ENCODE data around the gene ADORA3. TPM values are rescaled to one million over a fixed set of nuclear protein-coding genes. Genes with fewer than 3 reads are reported as not detected.
A peak's percentile ranks its signal among the peaks of the same experiment; 100 is the strongest.
"Not testable (repeated sequence)": the region's sequence is repeated elsewhere in the genome, so short reads cannot be mapped to it uniquely, and the experiment has no call there.

Gene ADORA3
- total RNA-seq (under 1 TPM in 1 of 5 donors, not detected in 4; 0.30 TPM), total RNA-seq (0 to 0.18 (median 0) reads per million in 29 experiments)
- total RNA-seq (2013) = 0.11 TPM

DNA sequence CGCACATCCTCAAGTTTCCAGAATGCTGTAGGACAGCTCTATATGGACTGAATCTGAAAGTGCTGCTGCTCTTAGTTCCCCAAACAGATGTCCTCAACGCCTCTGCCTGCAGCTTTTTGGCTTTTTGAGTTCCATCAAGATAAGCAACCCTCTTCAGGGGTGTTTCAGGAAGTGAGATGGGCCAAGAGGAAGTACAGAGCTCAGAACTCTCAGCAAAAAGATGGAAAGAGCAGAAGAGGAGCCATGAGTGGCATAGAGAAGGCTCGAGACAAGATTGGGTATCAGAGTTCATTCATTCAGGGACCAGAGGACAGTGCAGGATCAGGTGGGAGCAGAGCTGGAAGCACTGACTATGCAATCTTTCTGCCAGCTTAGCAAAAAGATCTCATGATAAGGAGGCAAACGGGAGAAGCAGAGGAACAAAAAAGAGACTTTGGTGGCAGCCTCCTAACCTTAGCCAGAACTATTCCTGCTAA lies at the start of gene ADORA3, which contains the start of gene TMIGD3:
ADORA3 (minus strand) TSS at position 49 of the 476 bp plus-strand sequence. CDS start 279 bp downstream, outside the sequence.
TMIGD3 (minus strand) TSS at position 49 of the 476 bp plus-strand sequence. CDS start 279 bp downstream, outside the sequence.
- Histone ChIP-seq H3K36me3 (ENCODE audit: control insufficient read depth in 2 of 2, extremely low read depth in 1 of 2, insufficient read depth in 1 of 2, low read length in 1 of 2) (no peaks in the 10 kb centered on the region), H3K9me3 (no peaks in the 10 kb centered on the region), H3K27me3 (replicated peaks in 1 of 2; ENCODE audit: control insufficient read depth in 2 of 2, extremely low read depth in 1 of 2, insufficient read depth in 2 of 2, low read length in 1 of 2) (no peaks in the 10 kb centered on the region), H3K27ac (ENCODE audit: low read length) (peak within 1 kb of the TSS; percentile 2), H3K4me3 (ENCODE audit: control insufficient read depth in 1 of 2, extremely low read depth in 1 of 2, low read length in 1 of 2) (no peak within 1 kb of the TSS), H3K4me1 (ENCODE audit: control insufficient read depth in 1 of 2, extremely low read depth in 1 of 2, insufficient read depth in 2 of 2, low read length in 2 of 2) (peaks cover 50 to 58% of the 10 kb centered on the region in 2 experiments)
- DNase-seq (peak in 1 of 35 experiments; percentile 31), ATAC-seq (replicated peaks in 1 of 4) (no peak)
- no peaks in the 10 kb centered on the region for H3K36me3 Mint-ChIP-seq
- no peaks in the 10 kb centered on the region for H3K9me3 Mint-ChIP-seq
- POLR2A ChIA-PET = no interaction called here
- H3K27me3 Mint-ChIP-seq = no peaks in the 10 kb centered on the region
- 31% methylated on average over 4 of the region's 4 CpGs for WGBS (ENCODE audit: insufficient coverage)
- peak within 1 kb of the TSS in 1 of 3 donors; percentile 63 for H3K4me3 Mint-ChIP-seq
- H3K27ac Mint-ChIP-seq = peak within 1 kb of the TSS; percentile 81 to 87
- CTCF ChIA-PET = interaction anchor here (0.8 to 1.3 kb wide), 3 partner anchors 14 to 251 kb away, joined by 3 to 4 read pairs (median 3); no protein-coding TSS in a partner anchor
- H3K4me1 Mint-ChIP-seq = peaks cover 58 to 67% (median 63%) of the 10 kb centered on the region in 3 donors

DNA sequence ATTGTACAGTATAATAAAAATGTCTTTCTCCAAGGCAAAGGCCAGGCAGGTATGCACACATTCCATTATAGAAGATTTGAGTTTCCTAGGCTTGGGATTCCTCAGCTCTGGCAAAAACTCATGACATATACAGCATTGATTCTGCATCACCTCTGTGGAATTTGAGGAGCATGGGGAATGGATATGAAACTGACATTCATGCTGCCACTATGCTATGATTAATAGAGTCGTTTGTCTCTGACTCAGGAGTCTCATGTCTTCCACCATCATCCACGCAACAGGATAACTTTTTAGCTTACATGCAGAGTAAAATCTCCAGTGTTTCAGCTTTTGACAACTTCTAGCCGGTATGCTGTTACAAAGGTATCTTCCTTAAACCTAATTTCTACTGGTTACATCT lies 49.8 kb upstream of the ADORA3 start:
- ChIA-PET POLR2A (no interaction called here), CTCF (interaction anchor here in 1 of 2 donors (0.5 kb wide), 1 partner anchor 431 kb away, joined by 3 read pairs; no protein-coding TSS in a partner anchor)
- no peaks in the 10 kb centered on the region for H3K27me3 Mint-ChIP-seq
- H3K36me3 Mint-ChIP-seq = no peaks in the 10 kb centered on the region
- Histone ChIP-seq H3K36me3 (ENCODE audit: control insufficient read depth in 2 of 2, extremely low read depth in 1 of 2, insufficient read depth in 1 of 2, low read length in 1 of 2) (no peaks in the 10 kb centered on the region), H3K4me3 (ENCODE audit: control insufficient read depth in 1 of 2, extremely low read depth in 1 of 2, low read length in 1 of 2) (no peak overlapping the region), H3K27ac (ENCODE audit: low read length) (no peak overlapping the region), H3K9me3 (no peaks in the 10 kb centered on the region), H3K4me1 (ENCODE audit: control insufficient read depth in 1 of 2, extremely low read depth in 1 of 2, insufficient read depth in 2 of 2, low read length in 2 of 2) (no peaks in the 10 kb centered on the region), H3K27me3 (replicated peaks in 1 of 2; ENCODE audit: control insufficient read depth in 2 of 2, extremely low read depth in 1 of 2, insufficient read depth in 2 of 2, low read length in 1 of 2) (no peaks in the 10 kb centered on the region)
- peaks cover 0 to 6% (median 6%) of the 10 kb centered on the region in 3 donors for H3K4me1 Mint-ChIP-seq
- 80% methylated on average over 2 of the region's 3 CpGs for WGBS (ENCODE audit: insufficient coverage)
- no peak for ATAC-seq (replicated peaks in 1 of 4)
- H3K4me3 Mint-ChIP-seq = no peak overlapping the region
- H3K27ac Mint-ChIP-seq = no peak overlapping the region
- DNase-seq = no peak
- H3K9me3 Mint-ChIP-seq = no peaks in the 10 kb centered on the region

DNA sequence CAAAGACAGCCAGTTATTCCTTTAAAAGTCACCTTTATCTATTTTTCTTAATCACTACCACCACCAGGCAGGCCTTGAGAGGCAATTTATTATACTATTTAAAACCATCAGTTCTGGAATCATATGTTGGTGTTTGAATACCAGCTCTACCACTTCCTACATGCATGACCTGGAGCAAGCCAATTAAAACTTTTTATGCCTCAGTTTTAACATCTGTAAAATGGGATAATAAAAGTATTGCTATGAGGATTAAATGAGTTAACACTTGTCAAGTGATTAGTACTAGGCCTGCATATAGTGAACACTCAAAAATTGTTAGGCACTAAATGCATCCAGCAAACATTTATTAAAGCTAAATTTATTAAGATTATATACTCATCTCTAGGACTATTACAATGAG lies 49.2 kb upstream of the ADORA3 start:
- ChIA-PET POLR2A (no interaction called here), CTCF (interaction anchor here in 1 of 2 donors (0.9 kb wide), 1 partner anchor 44 kb away, joined by 3 read pairs; no protein-coding TSS in a partner anchor)
- no peaks in the 10 kb centered on the region for H3K36me3 Mint-ChIP-seq
- ATAC-seq (replicated peaks in 1 of 4) = no peak
- no peaks in the 10 kb centered on the region for H3K36me3 ChIP-seq (ENCODE audit: control insufficient read depth in 2 of 2, extremely low read depth in 1 of 2, insufficient read depth in 1 of 2, low read length in 1 of 2)
- H3K27ac Mint-ChIP-seq = no peak overlapping the region
- no peaks in the 10 kb centered on the region for H3K4me1 ChIP-seq (ENCODE audit: control insufficient read depth in 1 of 2, extremely low read depth in 1 of 2, insufficient read depth in 2 of 2, low read length in 2 of 2)
- H3K9me3 Mint-ChIP-seq = no peaks in the 10 kb centered on the region
- peaks cover 0 to 6% (median 6%) of the 10 kb centered on the region in 3 donors for H3K4me1 Mint-ChIP-seq
- no peak overlapping the region for H3K27ac ChIP-seq (ENCODE audit: low read length)
- no peaks in the 10 kb centered on the region for H3K9me3 ChIP-seq
- H3K27me3 Mint-ChIP-seq = no peaks in the 10 kb centered on the region
- H3K27me3 ChIP-seq (replicated peaks in 1 of 2; ENCODE audit: control insufficient read depth in 2 of 2, extremely low read depth in 1 of 2, insufficient read depth in 2 of 2, low read length in 1 of 2) = no peaks in the 10 kb centered on the region
- H3K4me3 ChIP-seq (ENCODE audit: control insufficient read depth in 1 of 2, extremely low read depth in 1 of 2, low read length in 1 of 2) = no peak overlapping the region
- no peak for DNase-seq
- no peak overlapping the region for H3K4me3 Mint-ChIP-seq

DNA sequence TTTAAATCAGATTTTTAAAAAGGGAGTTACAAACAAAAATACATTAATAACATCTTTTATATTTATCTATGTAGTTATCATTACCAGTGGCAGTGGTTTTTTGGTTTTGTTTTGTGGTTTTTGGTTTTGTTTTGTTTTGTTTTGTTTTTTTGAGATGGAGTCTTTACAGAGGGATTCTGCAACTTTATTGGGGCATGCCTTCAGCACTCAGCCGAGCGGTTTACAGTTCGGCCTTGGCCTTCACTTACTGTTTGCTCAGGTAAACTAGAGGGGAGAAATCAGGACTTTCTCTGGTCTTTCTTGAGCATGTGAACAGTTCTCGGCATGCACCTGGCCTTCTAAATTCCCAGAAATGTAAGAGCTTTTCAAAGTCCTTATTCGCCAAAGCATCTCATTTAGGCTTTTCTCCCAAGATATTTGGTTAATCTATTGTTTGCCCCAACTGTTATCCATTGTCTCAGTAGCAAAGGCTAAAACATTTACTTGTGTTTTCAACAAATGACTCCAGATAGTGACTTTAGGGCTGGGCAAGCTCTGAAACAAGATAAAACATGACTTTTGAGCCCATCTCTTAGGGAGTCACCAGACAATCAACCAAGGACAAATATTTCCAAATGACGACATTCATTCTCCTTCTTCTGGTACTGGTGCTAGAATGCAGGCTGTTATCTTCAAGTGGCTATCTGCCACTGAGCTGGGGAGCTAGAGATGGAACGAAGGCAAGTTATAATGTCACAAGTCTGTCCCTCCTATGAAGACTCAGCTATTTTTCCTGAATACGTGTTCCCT lies 48.4 kb upstream of the ADORA3 start:
- ChIA-PET POLR2A (no interaction called here), CTCF (interaction anchor here in 1 of 2 donors (0.9 kb wide), 1 partner anchor 43 kb away, joined by 3 read pairs; no protein-coding TSS in a partner anchor)
- no peaks in the 10 kb centered on the region for H3K36me3 Mint-ChIP-seq
- H3K4me1 ChIP-seq (ENCODE audit: control insufficient read depth in 1 of 2, extremely low read depth in 1 of 2, insufficient read depth in 2 of 2, low read length in 2 of 2) = no peaks in the 10 kb centered on the region
- H3K36me3 ChIP-seq (ENCODE audit: control insufficient read depth in 2 of 2, extremely low read depth in 1 of 2, insufficient read depth in 1 of 2, low read length in 1 of 2) = no peaks in the 10 kb centered on the region
- WGBS (ENCODE audit: insufficient coverage) = 94% methylated on average over 4 of the region's 8 CpGs
- H3K4me1 Mint-ChIP-seq = peaks cover 0 to 6% (median 6%) of the 10 kb centered on the region in 3 donors
- no peaks in the 10 kb centered on the region for H3K27me3 ChIP-seq (replicated peaks in 1 of 2; ENCODE audit: control insufficient read depth in 2 of 2, extremely low read depth in 1 of 2, insufficient read depth in 2 of 2, low read length in 1 of 2)
- no peaks in the 10 kb centered on the region for H3K9me3 ChIP-seq
- no peak overlapping the region for H3K27ac Mint-ChIP-seq
- no peak overlapping the region for H3K4me3 Mint-ChIP-seq
- no peak overlapping the region for H3K4me3 ChIP-seq (ENCODE audit: control insufficient read depth in 1 of 2, extremely low read depth in 1 of 2, low read length in 1 of 2)
- H3K27me3 Mint-ChIP-seq = no peaks in the 10 kb centered on the region
- ATAC-seq (replicated peaks in 1 of 4) (no peak), DNase-seq (no peak)
- H3K9me3 Mint-ChIP-seq = no peaks in the 10 kb centered on the region
- H3K27ac ChIP-seq (ENCODE audit: low read length) = no peak overlapping the region

DNA sequence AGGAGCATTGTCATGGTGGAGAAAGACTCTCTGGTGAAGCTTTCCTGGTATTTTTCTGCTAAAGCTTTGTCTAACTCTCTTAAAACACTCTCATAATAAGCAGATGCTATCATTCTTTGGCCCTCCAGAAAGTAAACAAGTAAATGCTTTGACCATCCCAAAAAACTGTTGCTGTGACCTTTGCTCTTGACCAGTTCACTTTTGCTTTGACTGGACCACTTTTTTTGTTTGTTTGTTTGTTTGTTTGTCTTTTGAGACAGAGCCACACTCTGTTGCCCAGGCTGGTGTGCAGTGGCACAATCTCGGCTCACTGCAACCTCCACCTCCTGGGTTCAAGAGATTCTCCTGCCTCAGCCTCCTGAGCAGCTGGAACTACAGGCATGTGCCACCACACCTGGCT lies 44.4 kb upstream of the ADORA3 start:
- POLR2A ChIA-PET; ATAC-seq (replicated peaks in 1 of 4); DNase-seq; H3K27me3 ChIP-seq (replicated peaks in 1 of 2; ENCODE audit: control insufficient read depth in 2 of 2, extremely low read depth in 1 of 2, insufficient read depth in 2 of 2, low read length in 1 of 2); H3K4me3 ChIP-seq (ENCODE audit: control insufficient read depth in 1 of 2, extremely low read depth in 1 of 2, low read length in 1 of 2); H3K9me3 ChIP-seq; H3K27ac ChIP-seq (ENCODE audit: low read length); CTCF ChIA-PET; H3K4me1 ChIP-seq (ENCODE audit: control insufficient read depth in 1 of 2, extremely low read depth in 1 of 2, insufficient read depth in 2 of 2, low read length in 2 of 2); H3K9me3 Mint-ChIP-seq; H3K36me3 ChIP-seq (ENCODE audit: control insufficient read depth in 2 of 2, extremely low read depth in 1 of 2, insufficient read depth in 1 of 2, low read length in 1 of 2); H3K36me3 Mint-ChIP-seq; H3K4me1 Mint-ChIP-seq; H3K4me3 Mint-ChIP-seq; H3K27ac Mint-ChIP-seq; H3K27me3 Mint-ChIP-seq: not testable (repeated sequence)
- no CpG with 5 or more reads among the region's 1 CpG for WGBS (ENCODE audit: insufficient coverage)

DNA sequence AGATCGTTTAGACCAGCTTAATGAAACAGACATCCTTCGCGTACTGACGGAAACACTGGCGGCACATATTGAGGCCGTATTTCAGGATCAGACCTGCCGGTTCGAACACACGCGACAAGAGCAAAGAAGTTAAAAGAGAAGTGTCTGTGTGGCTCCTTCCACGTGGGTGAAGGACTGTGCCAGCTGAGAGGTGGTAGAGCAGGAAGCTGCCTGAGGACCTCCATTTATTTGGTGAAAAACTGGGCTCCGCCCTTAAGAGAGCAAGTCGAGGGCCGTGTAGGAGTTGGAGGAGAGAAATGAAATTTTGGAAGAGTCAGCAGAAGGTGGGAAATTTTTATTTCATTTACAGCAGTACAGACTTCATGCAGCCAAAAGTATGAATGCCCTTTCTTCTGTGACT lies 38.8 kb upstream of the ADORA3 start:
- WGBS (ENCODE audit: insufficient coverage) = 90% methylated on average over 13 of the region's 14 CpGs
- CTCF ChIA-PET = no interaction called here
- peaks cover 3% of the 10 kb centered on the region for H3K36me3 Mint-ChIP-seq
- peaks cover 2 to 8% of the 10 kb centered on the region in 2 donors for H3K27me3 Mint-ChIP-seq
- Histone ChIP-seq H3K36me3 (ENCODE audit: control insufficient read depth in 2 of 2, extremely low read depth in 1 of 2, insufficient read depth in 1 of 2, low read length in 1 of 2) (no peaks in the 10 kb centered on the region), H3K9me3 (no peaks in the 10 kb centered on the region), H3K27ac (ENCODE audit: low read length) (no peak overlapping the region), H3K4me3 (ENCODE audit: control insufficient read depth in 1 of 2, extremely low read depth in 1 of 2, low read length in 1 of 2) (no peak overlapping the region), H3K27me3 (replicated peaks in 1 of 2; ENCODE audit: control insufficient read depth in 2 of 2, extremely low read depth in 1 of 2, insufficient read depth in 2 of 2, low read length in 1 of 2) (no peaks in the 10 kb centered on the region), H3K4me1 (ENCODE audit: control insufficient read depth in 1 of 2, extremely low read depth in 1 of 2, insufficient read depth in 2 of 2, low read length in 2 of 2) (no peaks in the 10 kb centered on the region)
- peaks cover 0 to 5% (median 4%) of the 10 kb centered on the region in 3 donors for H3K9me3 Mint-ChIP-seq
- ATAC-seq (replicated peaks in 1 of 4) (no peak), DNase-seq (no peak)
- H3K27ac Mint-ChIP-seq = no peak overlapping the region
- no peaks in the 10 kb centered on the region for H3K4me1 Mint-ChIP-seq
- POLR2A ChIA-PET = no interaction called here
- H3K4me3 Mint-ChIP-seq = no peak overlapping the region

All from T-cell (primary cell).